ENCODE measurements around the gene POC5.

POC5 gene

GRCh38 chr5:75660678-75661465, 56.4 kb downstream of the POC5 start:
- DNase-seq (ENCODE audit: low read depth in 1 of 2, low spot score in 1 of 2): no peak

GRCh38 chr5:75659791-75660450, 57.3 kb downstream of the POC5 start:
- DNase-seq (ENCODE audit: low read depth in 1 of 2, low spot score in 1 of 2): no peak

GRCh38 chr5:75656311-75657003, 60.8 kb downstream of the POC5 start:
- no peak for DNase-seq (ENCODE audit: low read depth in 1 of 2, low spot score in 1 of 2)

- DNase-seq (ENCODE audit: low read depth in 1 of 2, low spot score in 1 of 2): no peak
These were observed 62.4 kb downstream of the POC5 start for GRCh38 chr5:75654693-75655295.

- no peak for DNase-seq (ENCODE audit: low read depth in 1 of 2, low spot score in 1 of 2)
These were observed 63.7 kb downstream of the POC5 start for GRCh38 chr5:75653521-75653920.

GRCh38 chr5:75651575-75652238, 65.5 kb downstream of the POC5 start:
- DNase-seq (ENCODE audit: low read depth in 1 of 2, low spot score in 1 of 2): no peak

GRCh38 chr5:75648712-75649111, 68.5 kb downstream of the POC5 start:
- DNase-seq (ENCODE audit: low read depth in 1 of 2, low spot score in 1 of 2): no peak

- no peak for DNase-seq (ENCODE audit: low read depth in 1 of 2, low spot score in 1 of 2)
These were observed 76.4 kb downstream of the POC5 start for GRCh38 chr5:75640826-75641225.

- DNase-seq (ENCODE audit: low read depth in 1 of 2, low spot score in 1 of 2): no peak
These were observed 76.8 kb downstream of the POC5 start for GRCh38 chr5:75640395-75640794.

GRCh38 chr5:75639535-75640311, 77.5 kb downstream of the POC5 start:
- no peak for DNase-seq (ENCODE audit: low read depth in 1 of 2, low spot score in 1 of 2)

- DNase-seq (ENCODE audit: low read depth in 1 of 2, low spot score in 1 of 2): no peak
These were observed 79.3 kb downstream of the POC5 start for GRCh38 chr5:75637949-75638348.

- no peak for DNase-seq (ENCODE audit: low read depth in 1 of 2, low spot score in 1 of 2)
These were observed 84.9 kb downstream of the POC5 start for GRCh38 chr5:75632321-75632720.

- no peak for DNase-seq (ENCODE audit: low read depth in 1 of 2, low spot score in 1 of 2)
These were observed 86.4 kb downstream of the POC5 start for GRCh38 chr5:75630875-75631274.

- DNase-seq (ENCODE audit: low read depth in 1 of 2, low spot score in 1 of 2): no peak
These were observed 89.4 kb downstream of the POC5 start for GRCh38 chr5:75627801-75628200.

GRCh38 chr5:75626959-75627358, 90.3 kb downstream of the POC5 start:
- DNase-seq (ENCODE audit: low read depth in 1 of 2, low spot score in 1 of 2): no peak
